GM18867 (cell line): ENCODE measurements around the gene TUFT1.
"Not testable (repeated sequence)": the region's sequence is repeated elsewhere in the genome, so short reads cannot be mapped to it uniquely, and the experiment has no call there.

Experiments used
- ATAC-seq: cut with Tn5 transposase; IDR thresholded peaks from one replicate; pipeline ENCODE4 v1.9.1; 2021; ENCODE audit warnings: mild to moderate bottlenecking, moderate library complexity; ENCODE audit not compliant: unreplicated experiment

TUFT1 gene

DNA sequence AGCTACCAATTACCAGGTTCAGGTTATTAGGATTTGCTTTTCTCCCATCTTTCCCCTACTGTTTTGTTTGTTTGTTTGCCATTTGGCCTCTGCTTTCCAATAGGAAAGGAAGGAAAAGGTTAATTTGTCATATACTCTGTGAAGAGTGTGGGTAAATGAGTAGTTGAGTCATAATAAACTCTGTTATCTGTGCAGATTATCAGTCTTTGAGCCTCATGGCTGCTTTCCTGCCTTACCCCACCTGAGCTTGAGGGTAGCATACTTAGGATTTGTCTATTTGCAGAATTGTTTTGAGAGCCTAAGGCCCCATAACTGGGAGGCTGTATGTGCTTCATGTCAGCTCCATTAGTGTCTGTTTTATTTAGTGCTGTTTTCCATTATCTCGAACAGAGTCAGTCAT is 38.8 kb downstream of the TUFT1 start:
- no peak for ATAC-seq

DNA sequence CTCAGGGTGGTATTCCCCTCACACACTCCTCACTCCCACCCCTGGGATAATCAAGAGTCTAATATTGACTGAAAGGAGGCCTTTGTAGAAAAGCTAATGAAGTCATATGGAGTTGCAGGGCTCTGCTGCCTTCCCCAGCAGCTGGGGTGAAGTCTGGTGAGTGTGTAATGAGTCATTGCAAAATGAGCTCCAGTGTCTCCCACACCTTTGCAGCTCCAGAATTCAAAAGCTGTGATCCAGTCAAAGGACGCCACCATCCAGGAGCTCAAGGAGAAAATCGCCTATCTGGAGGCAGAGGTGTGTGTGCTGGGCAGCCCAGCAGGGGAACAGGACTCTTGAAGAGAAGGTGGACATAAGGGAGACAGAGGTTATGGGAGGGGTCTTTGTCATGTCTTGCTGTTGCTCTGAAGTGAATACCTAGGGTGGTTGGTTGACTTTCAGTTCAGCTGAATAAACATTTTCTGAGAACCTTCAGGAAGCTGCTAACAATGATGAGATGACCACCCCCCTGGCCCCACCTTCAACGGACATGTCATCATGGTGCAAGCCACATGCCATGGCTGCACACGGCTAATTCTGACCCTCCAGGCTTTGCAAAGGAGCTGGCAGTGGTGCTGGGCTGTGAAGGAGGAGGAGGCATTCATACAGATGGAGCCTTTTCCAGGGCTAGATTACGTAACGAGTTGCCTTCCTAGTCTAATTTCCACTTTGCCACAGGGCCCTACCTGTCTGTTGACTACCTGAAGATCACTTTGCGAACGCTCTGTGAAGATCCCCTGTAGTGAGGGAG is 39.5 kb downstream of the TUFT1 start:
- ATAC-seq: no peak

DNA sequence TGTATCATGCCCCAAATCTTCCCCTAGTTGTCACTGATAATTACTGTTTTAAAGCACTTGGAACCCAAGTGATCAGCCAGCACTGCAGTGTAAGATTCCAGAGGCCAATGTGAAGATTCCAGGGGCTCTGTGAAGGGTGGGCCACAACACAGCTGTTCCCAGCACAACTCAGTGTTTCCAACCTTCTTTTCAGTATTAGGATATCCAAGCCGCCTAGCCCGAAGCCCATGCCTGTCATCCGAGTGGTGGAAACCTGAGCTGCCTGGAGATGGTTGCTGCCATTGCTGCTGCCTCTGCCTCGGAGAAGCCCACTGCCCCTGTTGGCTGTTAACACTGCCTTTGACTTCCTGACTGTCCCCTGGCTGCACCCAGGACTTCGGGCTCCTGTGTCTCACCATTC is 41.3 kb downstream of the TUFT1 start:
- no peak for ATAC-seq

DNA sequence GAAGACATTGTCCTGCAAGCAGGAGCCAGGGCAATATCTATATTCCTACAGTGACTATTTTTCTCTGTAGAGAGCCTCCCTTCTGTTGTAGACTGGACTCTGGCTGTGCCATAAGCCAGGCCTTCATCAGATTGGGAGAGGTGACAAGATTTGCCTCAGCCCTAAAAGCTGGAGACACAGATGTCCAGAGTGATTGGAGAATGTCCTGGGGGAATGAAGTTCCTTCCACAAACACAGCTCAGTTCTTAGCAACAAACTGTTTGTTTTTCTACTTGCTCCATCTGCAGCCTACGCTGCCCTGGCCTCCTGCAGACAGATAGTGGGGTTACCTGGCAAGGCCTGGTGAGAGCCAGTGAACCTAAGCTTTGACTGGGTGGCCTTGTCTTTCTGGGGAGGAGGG is 41.8 kb downstream of the TUFT1 start:
- no peak for ATAC-seq

DNA sequence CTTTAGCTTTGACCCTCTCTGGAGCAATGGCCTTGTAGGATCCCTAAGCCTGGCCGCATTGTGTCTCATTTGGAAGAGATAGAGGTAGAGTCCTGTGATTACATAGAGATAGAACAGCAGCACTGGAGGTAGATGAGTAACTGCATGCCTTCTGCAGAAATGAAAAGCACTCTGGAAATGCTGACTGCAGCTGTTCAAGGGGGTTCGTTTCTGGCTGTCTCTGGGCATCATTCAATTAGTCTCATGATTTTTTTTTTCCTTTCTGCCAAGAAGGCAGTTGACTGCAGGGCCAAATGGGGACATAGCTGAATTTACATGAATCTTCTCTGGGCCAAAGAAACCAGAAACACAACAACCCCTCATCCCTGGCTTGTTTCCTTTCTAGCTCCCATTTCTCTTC is 43.7 kb downstream of the TUFT1 start:
- no peak for ATAC-seq

DNA sequence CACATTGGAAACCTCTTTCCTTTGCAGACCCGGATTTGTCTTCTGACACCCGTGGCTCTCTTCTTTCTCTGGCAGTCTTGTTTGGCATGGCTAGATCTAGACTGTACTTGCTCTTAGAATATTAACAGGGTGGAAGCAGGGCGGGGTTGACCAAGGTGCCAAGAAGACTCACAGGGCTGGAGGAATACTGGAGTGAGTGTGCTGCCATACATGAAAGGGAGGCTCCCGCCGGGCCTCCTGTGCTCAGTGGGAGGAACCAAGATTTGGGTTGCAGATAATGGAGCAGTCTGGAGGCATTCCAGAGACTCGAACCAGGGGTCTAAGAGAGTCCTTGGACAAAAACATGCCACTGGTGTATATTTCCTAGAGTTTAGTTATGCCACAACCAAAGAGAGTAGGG is 44.2 kb downstream of the TUFT1 start:
- ATAC-seq: no peak

DNA sequence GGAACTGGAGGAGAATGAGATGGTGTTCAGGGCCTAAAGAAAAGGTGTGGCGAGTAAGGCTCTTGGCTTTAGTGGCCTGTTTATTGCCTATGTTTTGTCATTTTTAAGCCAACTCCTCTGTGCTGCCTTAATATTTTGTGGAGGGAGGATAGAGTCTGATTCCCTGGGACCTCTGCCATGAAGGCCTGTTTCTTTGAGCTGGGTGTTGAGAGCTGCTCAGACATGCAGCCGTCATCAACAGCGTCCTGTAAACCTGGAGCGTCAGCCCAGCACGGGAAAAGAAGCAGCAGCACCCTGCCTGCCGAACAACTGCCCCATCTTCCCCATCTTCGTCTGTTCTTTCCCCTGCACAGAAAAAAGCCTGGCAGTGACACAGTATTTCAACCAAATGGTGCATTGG is 44.7 kb downstream of the TUFT1 start:
- ATAC-seq: no peak

DNA sequence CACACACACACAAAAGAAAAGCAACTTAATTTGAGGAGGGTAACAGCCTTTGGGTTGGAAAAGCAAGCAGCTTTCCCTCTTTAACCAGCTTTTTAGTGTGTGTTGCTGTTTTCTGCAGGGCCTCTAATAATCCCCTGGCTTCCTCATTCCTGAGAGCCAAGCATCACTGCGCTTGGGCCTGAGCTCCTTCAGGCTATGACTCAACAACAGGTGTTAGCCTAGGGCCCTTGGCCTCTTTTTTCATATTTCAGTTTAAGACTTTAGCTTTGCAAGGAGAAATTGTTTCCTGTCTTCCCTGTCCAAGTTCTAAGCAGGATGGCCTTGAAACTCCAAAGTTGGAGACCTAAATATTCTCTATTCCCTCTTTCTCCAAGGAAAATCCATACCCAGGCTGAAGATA is 45.5 kb downstream of the TUFT1 start:
- no peak for ATAC-seq

DNA sequence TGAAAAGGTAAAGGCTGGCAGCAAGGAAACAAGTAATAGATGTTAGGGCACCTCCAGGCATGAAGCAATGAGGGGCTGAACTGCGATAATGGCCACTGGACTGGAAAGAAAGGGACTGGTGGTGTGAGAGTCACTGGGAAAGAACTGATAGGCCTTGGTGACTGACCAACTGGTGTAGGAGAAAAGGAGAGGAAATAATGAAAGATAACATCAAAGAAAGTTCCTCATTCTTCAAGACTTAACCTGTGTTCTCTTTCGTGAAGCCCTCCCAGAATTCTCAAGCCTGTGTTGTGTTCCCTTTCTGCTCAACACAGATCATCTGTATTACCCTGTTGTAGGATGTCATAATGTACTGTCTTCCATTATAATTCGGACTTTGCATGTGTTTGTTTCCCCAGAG is 50.9 kb downstream of the TUFT1 start:
- no peak for ATAC-seq

DNA sequence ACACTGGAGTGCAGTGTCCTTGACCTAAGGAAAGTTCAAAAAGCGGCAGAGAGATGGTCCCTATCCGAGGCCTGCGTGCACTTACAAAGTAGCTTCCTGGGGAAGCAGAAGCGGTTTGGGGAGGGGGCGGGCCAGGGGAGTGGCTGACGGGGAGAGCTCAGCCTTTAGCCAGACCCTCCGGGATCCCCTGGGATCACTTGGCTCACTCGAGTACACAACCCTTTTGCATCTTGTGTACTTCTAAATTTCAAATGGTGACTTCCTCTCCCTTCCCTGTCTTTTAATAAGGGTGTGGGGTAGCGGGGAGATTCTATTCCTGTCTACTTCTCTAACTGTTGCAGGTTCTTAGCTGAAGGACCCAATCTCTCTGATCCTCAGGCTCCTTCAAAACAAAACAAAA is 53.6 kb downstream of the TUFT1 start:
- ATAC-seq: no peak

DNA sequence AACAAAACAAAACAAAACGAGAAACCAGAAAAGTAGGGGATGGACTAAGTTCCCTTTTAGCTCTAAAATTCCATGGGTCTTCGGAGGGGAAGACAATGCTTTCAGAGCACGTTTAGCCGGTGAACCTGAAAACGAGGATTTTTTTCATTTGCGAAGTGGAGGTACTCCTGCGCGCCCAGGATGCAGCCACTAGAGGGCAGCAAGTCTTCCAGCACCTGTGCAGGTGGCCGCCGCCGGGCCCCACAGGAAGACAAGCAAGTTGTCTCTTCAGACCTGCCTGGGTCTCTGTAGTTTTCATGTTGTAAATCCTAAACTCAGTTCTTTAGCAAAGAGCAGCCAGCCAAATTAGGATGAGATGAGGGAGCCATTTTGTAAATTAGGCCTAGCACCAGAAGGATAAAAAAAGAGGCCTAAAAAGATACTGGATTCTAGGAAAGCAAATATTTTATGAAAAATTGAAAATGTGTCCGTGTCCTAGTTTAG is 54.1 kb downstream of the TUFT1 start:
- no peak for ATAC-seq

DNA sequence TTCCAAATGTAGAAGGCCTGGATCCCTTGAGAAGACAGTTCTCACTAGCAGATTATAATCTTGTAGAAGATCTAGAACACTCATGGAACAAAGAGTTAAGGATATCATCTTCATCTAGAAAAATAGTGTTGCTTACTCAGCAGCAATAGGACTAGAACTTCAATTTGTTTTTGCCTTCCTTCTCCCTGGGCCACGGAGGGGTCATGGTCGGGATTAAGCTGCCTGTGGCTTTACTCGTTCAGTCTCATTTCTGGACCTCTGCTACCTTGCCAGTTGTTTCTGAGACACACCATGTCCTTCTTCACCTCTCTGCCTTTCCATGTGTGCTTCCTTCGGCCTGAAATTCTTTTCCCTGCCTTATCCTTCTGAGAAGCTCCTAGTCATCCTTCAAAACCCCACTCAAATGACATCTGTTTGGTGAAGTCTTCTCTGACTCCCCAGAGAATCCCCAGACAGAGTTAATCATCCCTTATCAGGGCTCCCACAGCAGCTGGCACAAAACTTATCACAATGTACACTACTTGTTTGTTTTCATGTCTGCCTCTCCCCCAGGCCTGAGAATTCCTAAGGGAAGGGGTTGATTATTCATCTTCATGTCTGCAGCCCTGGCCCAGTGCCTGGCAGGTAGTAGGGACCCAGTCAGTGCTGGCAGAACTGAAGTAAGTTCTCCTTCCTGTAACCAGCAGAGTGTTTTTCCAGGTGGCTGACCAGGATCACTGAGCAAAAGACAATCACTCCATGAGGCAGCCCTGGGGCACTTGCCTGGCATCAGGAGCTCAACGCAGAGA is 56.3 kb downstream of the TUFT1 start:
- ATAC-seq: no peak

DNA sequence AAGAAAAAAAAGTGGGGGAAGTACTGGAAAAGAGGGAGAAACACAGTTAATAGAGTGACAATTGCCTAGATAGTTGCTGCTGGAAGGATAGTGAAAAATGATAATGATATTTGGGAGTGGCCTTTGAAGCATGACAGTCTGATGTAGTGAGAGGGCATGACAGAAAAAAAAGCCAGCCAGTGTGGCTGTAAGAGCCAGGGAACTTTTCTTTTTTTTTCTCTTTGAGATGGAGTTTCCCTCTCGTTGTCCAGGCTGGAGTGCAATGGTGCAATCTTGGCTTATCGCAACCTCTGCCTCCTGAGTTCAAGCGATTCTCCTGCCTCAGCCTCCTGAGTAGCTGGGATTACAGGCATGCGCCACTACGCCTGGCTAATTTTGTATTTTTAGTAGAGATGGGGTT is 62.4 kb downstream of the TUFT1 start:
- not testable (repeated sequence) for ATAC-seq

DNA sequence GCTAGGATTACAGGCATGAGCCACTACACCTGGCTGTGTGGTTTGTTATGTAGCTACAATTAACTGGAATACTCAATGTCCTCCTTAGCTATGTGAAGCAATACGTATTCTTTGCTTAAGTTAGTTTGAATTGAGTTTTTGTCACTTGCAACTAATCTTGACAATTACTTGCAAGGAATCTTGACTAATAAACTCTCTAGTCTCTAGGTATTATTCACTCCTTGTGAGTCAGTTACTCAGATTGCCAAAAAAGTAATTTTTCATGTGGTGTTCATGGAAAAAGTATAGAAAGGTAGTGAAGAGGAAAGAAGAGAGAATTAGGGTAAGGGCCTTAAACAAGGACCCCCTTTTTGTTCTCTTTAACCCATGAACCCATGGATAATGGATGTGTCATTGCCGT is 64.2 kb downstream of the TUFT1 start:
- no peak for ATAC-seq

DNA sequence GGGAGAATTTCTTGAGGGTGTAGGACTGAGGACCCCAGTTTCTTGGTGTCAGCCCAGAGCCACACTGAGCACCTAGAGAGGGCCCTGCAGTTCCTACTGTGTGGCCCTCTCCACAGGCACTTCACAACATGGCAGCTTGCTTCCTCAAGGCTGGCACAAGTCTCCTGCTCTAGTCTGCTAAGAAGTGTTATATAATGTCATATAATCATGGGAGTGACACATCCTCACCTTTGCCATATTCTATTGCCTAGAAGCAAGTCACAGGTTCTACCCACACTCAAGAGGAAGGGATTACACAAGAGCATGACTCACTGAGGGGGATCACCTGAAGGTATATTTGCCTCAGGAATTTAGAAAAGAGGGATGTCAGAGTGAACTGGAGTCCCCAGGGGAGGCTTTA is 66.3 kb downstream of the TUFT1 start:
- ATAC-seq: no peak

DNA sequence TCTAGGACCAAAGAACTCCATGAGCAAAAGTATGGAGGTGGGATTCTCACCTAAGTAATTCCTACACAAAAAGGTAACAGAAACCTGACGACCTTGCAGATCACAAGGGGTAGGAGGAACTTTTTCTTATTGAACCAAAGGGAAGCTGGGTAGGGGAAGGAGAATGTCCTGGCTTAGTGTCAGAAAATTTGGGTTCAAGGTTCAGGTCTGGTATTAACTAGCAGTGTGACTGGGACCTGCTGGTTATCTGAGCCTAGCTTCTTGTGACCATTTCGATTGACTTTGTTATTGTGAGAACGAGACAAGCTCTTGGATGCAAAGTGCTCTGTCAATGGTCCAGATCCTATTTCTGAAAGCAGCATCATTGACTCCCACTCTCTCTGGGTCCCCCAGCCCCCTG is 66.7 kb downstream of the TUFT1 start:
- no peak for ATAC-seq

DNA sequence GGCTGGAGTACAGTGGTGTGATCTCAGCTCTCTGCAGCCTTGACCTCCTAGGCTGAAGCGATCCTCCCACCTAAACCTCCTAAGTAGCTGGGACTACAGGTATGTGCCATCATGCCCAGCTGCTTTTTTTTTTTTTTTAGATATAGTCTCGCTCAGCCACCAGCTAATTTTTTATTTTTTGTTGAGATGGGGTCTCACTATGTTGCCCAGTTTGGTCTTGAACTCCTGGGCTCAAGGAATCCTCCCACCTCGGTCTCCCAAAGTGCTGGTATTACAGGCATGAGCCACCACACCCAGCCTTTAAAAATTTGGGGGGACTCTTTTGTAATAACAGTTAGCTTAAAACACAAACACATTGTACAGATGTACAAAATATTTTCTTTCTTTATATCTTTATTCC is 70.0 kb downstream of the TUFT1 start:
- ATAC-seq: no peak

DNA sequence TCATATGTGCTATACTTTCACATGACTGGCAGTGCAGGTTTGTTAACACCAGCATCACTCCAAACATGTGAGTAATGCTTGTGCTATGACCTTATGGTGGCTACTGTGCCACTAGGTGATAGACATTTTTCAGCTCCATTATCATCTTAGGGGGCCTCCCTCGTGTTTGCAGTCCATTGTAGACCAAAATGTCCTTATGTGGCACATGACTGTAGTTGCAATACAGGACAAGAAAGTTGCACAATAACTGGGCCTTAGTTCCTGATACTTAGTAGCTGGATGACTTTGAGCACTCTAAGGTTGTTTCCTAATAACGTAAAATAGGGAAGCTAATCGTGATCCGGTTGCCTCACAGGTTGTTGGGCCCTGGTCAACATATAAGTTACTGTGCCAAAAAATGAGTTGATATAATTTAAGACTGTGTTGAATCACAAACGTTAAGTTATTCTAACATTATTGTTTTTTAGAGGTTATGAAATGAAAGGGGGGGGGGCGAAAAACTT is 71.2 kb downstream of the TUFT1 start:
- ATAC-seq: no peak

DNA sequence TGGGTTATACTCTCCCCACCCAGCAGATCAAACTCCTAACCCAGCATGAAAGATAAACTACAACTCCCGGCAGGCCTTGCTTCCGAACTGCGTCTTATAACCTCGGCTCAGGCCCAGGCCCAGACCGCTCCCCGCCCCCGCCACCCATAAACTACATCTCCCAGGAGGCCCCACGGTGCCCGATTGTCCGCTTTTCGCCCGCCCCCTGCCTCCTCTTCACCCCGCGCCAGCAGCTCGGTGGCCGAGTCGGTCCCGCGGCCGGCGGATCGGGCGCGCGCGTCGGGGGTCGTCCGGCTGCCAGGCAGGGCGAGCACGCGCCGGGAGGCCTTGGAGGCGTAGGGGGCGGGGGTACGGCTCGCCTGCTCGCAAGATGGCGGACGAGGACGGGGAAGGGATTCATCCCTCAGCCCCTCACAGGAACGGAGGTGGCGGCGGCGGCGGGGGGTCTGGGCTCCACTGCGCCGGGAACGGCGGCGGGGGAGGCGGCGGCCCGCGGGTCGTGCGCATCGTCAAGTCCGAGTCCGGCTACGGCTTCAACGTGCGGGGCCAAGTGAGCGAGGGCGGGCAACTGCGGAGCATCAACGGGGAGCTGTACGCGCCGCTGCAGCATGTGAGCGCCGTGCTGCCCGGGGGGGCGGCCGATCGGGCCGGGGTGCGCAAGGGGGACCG is 71.9 kb downstream of the TUFT1 start, which contains the start of gene SNX27:
SNX27 (plus strand) TSS at position 219 of the 669 bp plus-strand sequence; CDS start at position 371, 152 bp downstream.
- peak; percentile 94 for ATAC-seq

DNA sequence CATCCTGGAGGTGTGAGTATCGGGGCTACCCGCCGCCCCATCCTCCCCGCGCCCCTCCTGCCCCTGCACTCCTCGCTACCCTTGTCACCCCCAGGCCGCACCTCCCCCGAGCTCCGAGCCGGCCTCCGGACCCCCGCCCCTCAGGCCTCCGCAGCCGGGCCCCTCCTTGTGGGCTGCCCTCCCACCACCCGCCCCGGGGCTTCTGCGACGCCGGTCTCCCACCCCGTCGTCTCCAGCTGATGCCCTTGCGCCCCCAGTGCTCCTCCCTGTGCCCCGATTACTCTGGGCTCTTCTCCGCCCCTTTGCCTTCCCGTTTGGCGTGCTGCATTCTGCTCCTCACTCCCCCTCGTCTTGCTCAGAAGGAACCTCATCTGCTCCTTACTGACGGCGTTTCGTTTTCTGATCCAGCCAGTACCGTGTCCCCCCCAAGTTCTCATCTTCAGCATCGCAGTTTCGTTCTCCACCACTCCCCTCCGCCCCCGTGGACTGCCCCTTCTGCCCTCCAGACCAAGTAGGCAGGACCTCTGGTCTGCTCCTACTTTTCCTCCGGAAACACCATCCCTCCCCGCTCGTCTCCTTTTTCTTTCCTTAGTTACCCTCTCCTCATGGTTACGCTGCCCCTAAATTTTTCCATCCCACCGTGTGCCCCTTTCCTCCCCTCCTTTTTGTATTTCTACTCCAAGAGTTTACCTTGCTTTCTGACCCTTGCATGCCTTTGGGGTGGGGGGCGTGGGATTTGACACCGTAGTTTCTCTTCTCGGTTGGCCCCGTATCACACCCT is 72.6 kb downstream of the TUFT1 start:
- ATAC-seq: peak; percentile 24
